Transverse colon (tissue), 4 donors: Measurements from ENCODE around the gene SLC24A1. TPM values are rescaled to one million over a fixed set of nuclear protein-coding genes. Genes with fewer than 3 reads are reported as not detected.

Experiments
- DNase-seq: peaks from one replicate; pipeline ENCODE4 v3.0.0-alpha.2; 2019
- H3K27ac ChIP-seq, 4 donors: fragments of 200-600 bp; sonication (generic); 2 replicates each; pipeline ENCODE4 v1.5.1; 2016 to 2018; ENCODE audit warnings: inconsistent platforms in 4 of 4
- H3K27me3 ChIP-seq: fragments of 200-600 bp; sonication (generic); 2 replicates; pipeline ENCODE4 v1.5.1; 2017; ENCODE audit warnings: inconsistent platforms
- H3K36me3 ChIP-seq, 4 donors: fragments of 200-600 bp; sonication (generic); 2 replicates each; pipeline ENCODE4 v1.5.1; 2017 to 2019; ENCODE audit warnings: inconsistent platforms in 4 of 4
- H3K4me1 ChIP-seq, 4 donors: fragments of 200-600 bp; sonication (generic); 2 replicates each; pipeline ENCODE4 v1.5.1; 2017 to 2020; ENCODE audit warnings: inconsistent platforms in 4 of 4
- H3K4me3 ChIP-seq, 4 donors: fragments of 200-600 bp; sonication (generic); 1 replicate in 1 of 4; 2 replicates in 3 of 4; pipeline versions ENCODE4 v1.5.1 to v1.6.1; 2017 to 2019; ENCODE audit warnings: inconsistent platforms in 4 of 4
- H3K9me3 ChIP-seq, 2 donors: fragments of 200-600 bp; sonication (generic); 2 replicates each; pipeline ENCODE4 v1.5.1; 2017 to 2019; ENCODE audit warnings: inconsistent platforms in 2 of 2
- EP300 ChIP-seq: sonication (generic); formaldehyde crosslinking; IDR thresholded peaks from one replicate; pipeline ENCODE4 v1.6.1; 2017; ENCODE audit warnings: antibody characterized with exemption, low read depth
- POLR2A ChIP-seq: fragments of 450-650 bp; IDR thresholded peaks from one replicate; pipeline ENCODE4 v1.6.1; 2016; ENCODE audit warnings: antibody characterized with exemption, mild to moderate bottlenecking, moderate library complexity
- POLR2AphosphoS5 ChIP-seq, 3 donors: sonication (generic); formaldehyde crosslinking; IDR thresholded peaks; one replicate each; pipeline ENCODE4 v1.6.1; 2016; ENCODE audit warnings: antibody characterized with exemption in 3 of 3
- WGBS, 2 donors: methylation state at CpG; one replicate each; pipeline ENCODE4 v1.1.5; 2018; ENCODE audit warnings: low coverage in 1 of 2; 5-methylcytosine and 5-hydroxymethylcytosine counted together
- in situ Hi-C, 4 donors: fragments of 200-750 bp; cut with MboI; loops; one replicate each; pipeline versions ENCODE4 v1.15.0 to v1.15.1; 2017; ENCODE audit warnings: low sequenced_read_pairs in 3 of 4, low pct_ligation_motif_present in 1 of 4, low pct_unique_long_range_greater_than_20kb in 1 of 4
- intact Hi-C: fragments of 100-400 bp; cut with DNase I; formaldehyde crosslinking; loops from one replicate; pipeline ENCODE4 v1.15.1; 2023; ENCODE audit warnings: low total_unique reads
- total RNA-seq, 4 donors: library from RNA; depleted of rRNA; stranded (reverse); fragments of >200 nt; gene quantifications; one replicate each; pipeline ENCODE4 v1.1.0, GENCODE V29; 2016
- TF ChIP-seq, protein P1 (sequence below), 5 experiments: fragments of 200-600 bp in 3 of 5; fragments of 450-650 bp in 2 of 5; sonication (generic) in 3 of 5; IDR thresholded peaks; 1 replicate in 2 of 5; 2 replicates in 3 of 5; pipeline ENCODE4 v1.5.1; 2016 to 2017; ENCODE audit warnings: antibody characterized with exemption in 5 of 5, inconsistent platforms in 3 of 5, mild to moderate bottlenecking in 2 of 5, moderate library complexity in 1 of 5

Gene SLC24A1
- 1 to 10 TPM; 5.8 to 9.7 (median 5.9) TPM for total RNA-seq

DNA sequence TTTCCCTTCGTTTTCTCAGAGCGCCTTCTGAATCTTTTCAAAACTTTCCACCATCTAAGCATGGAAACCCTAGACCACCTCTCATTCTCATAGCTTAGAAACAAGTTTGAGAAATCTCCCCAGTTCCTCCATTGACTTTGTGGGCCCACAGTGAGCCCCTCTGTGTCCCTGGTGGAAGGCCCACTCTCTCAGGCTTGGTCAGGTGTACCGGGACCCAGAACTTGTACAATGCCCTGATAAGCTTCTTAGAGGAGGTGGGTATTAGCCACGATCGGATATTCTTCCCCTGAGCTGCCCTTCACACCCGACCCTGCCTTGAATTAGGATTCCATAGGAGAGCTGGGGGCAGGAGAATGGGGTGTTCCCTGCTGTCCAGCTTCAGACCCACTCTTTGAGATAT, at the start of gene SLC24A1:
Gene SLC24A1 (plus strand): TSS at position 301 of the 400 bp plus-strand sequence. CDS start 2,143 bp downstream, outside the sequence.
- Histone ChIP-seq H3K27me3 (no peaks in the 10 kb centered on the region), H3K36me3 (no peaks in the 10 kb centered on the region), H3K4me1 (no peaks in the 10 kb centered on the region), H3K27ac (no peak within 1 kb of the TSS), H3K4me3 (no peak within 1 kb of the TSS), H3K9me3 (no peaks in the 10 kb centered on the region)
- WGBS, 2 donors: 85 to 92% methylated on average over 6 of the region's 6 CpGs
- in situ Hi-C loops (no loop called here), intact Hi-C loops (no loop called here)
- DNase-seq: no peak
- TF ChIP-seq, protein P1, sequence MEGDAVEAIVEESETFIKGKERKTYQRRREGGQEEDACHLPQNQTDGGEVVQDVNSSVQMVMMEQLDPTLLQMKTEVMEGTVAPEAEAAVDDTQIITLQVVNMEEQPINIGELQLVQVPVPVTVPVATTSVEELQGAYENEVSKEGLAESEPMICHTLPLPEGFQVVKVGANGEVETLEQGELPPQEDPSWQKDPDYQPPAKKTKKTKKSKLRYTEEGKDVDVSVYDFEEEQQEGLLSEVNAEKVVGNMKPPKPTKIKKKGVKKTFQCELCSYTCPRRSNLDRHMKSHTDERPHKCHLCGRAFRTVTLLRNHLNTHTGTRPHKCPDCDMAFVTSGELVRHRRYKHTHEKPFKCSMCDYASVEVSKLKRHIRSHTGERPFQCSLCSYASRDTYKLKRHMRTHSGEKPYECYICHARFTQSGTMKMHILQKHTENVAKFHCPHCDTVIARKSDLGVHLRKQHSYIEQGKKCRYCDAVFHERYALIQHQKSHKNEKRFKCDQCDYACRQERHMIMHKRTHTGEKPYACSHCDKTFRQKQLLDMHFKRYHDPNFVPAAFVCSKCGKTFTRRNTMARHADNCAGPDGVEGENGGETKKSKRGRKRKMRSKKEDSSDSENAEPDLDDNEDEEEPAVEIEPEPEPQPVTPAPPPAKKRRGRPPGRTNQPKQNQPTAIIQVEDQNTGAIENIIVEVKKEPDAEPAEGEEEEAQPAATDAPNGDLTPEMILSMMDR (IDR thresholded peaks at IDR 0.05): no peak
- no peak for TF ChIP-seq POLR2A
- TF ChIP-seq EP300: no peak
- TF ChIP-seq POLR2AphosphoS5 (IDR thresholded peaks at IDR 0.05): no peak

GRCh38 chr15:65571971-65572370, 49.8 kb upstream of the SLC24A1 start:
- no peak for DNase-seq
- Histone ChIP-seq H3K36me3 (peaks cover 0 to 16% (median 6%) of the 10 kb centered on the region in 4 donors), H3K4me3 (no peak overlapping the region), H3K27me3 (no peaks in the 10 kb centered on the region), H3K9me3 (no peaks in the 10 kb centered on the region), H3K27ac (no peak overlapping the region), H3K4me1 (no peaks in the 10 kb centered on the region)
- intact Hi-C loops (no loop called here), in situ Hi-C loops (no loop called here)
- TF ChIP-seq POLR2A (no peak), EP300 (no peak), POLR2AphosphoS5 (IDR thresholded peaks at IDR 0.05) (no peak)
- TF ChIP-seq, protein P1 (IDR thresholded peaks at IDR 0.05): no peak
- WGBS, 2 donors: 83 to 84% methylated on average over 2 of the region's 2 CpGs

GRCh38 chr15:65576664-65577063, 45.1 kb upstream of the SLC24A1 start:
- in situ Hi-C loops: no loop called here
- TF ChIP-seq POLR2AphosphoS5 (IDR thresholded peaks at IDR 0.05) (no peak), EP300 (no peak), POLR2A (no peak)
- TF ChIP-seq, protein P1 (IDR thresholded peaks at IDR 0.05): no peak
- H3K27ac ChIP-seq: no peak overlapping the region
- 93 to 100% methylated on average over 1 of the region's 1 CpG for WGBS, 2 donors
- no peak for DNase-seq
- H3K9me3 ChIP-seq: no peaks in the 10 kb centered on the region
- no peak overlapping the region for H3K4me3 ChIP-seq
- H3K4me1 ChIP-seq: no peaks in the 10 kb centered on the region
- intact Hi-C loops: no loop called here
- no peaks in the 10 kb centered on the region for H3K27me3 ChIP-seq
- H3K36me3 ChIP-seq: peaks cover 0 to 34% (median 12%) of the 10 kb centered on the region in 4 donors

DNA sequence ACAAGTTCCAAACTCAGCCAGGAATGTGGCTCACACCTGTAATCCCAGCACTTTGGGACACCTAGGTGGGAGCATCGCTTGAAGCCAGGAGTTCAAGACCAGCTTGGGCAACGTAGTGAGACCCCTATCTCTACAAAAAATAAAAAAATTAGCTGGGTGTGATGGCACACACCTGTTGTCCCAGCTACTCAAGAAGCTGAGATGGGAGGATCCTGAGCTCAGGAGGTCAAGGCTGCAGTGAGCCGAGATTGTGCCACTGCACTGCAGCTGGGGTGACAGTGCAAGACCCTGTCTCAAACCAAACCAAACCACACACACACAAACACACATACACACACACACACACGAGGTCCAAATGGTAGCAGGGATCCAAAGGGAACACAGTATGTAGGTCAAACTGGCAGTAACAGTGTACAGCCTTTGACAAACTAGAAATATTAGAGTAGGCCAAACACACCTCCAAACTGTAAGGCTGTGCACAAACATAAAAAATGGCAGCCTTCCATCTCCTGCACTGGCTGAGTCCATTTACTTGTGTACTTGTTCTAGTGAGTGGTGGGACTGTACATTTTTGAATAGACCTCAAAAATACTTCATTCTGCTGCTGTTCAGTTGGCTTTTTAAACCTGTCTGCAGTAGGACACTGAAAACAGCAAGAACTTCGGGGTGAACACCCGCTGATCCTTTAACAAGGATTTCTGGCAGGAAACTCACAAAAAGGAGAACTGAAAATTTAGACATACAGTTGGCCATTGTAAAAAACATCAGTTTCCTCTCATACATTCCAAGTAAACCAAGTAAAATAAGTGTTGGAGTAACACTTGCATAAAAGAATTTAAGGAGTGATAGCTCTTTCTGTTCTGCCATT, 44.4 kb upstream of the SLC24A1 start:
- Histone ChIP-seq H3K27me3 (no peaks in the 10 kb centered on the region), H3K36me3 (peaks cover 0 to 30% (median 13%) of the 10 kb centered on the region in 4 donors), H3K9me3 (no peaks in the 10 kb centered on the region), H3K4me3 (no peak overlapping the region), H3K27ac (no peak overlapping the region), H3K4me1 (no peaks in the 10 kb centered on the region)
- intact Hi-C loops (no loop called here), in situ Hi-C loops (no loop called here)
- TF ChIP-seq POLR2AphosphoS5 (IDR thresholded peaks at IDR 0.05): no peak
- no peak for TF ChIP-seq POLR2A
- no peak for TF ChIP-seq EP300
- TF ChIP-seq, protein P1 (IDR thresholded peaks at IDR 0.05): no peak
- DNase-seq: no peak
- 73 to 93% methylated on average over 4 to 6 of the region's 6 CpGs for WGBS, 2 donors
